ENCODE results near the gene DNAH14. TPM values are rescaled to one million over a fixed set of nuclear protein-coding genes. Genes with fewer than 3 reads are reported as not detected.
A peak's percentile ranks its signal among the peaks of the same experiment; 100 is the strongest.
"Not testable (repeated sequence)": the region's sequence is repeated elsewhere in the genome, so short reads cannot be mapped to it uniquely, and the experiment has no call there.

The DNAH14 gene
- polyA plus RNA-seq (ENCODE audit: insufficient read length in 4 of 4), result 10 to 100 TPM; 15.2 to 21.3 (median 17.4) TPM

DNA sequence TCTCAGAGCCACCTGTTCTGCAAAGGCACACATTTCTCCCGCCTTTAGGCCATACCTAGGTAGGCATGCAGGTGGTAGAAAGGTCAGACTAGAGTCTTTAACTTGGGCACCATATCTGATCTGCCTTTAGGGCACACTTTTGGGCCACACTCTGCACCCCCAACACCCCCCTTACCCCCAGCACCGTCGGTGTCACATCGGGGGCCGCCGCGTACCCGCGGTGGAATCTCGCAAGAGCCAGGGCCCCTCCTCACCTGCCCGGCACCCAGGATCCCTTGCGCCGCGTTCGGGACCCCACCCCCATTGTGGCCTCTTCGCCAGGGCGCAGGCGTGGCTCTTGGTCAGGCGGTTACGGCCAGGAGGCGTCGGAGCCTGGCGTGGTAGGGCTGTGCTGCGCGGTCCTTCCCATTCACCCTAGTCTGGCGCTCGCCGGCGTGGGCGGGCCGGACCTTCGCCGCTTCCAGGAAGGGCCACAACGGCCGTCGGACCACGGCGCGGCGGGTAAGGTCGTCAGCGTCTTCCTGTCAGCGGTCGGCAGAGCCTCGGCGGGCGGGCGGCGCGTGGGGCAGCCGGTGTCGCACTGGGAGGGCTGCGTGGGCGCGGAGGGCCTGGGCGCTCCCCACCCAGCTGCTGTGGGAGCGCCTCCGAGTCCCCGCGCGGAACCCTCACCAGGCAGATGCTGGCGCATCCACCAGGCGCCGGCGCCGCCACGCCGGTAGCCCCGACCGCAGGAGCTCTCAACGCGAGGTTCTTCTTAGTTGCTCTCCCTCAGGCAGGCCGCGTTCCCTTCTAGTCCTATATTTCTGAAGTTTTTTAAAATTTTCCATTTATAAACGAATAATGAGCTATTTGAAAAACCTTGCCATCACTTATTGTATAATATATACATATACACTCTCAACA is at the start of gene DNAH14:
Gene DNAH14 (plus strand): TSS at position 341 of the 903 bp plus-strand sequence. CDS start 23,028 bp downstream, outside the sequence.
- peak in 3 of 4 donors; percentile 46 to 58 (median 55) for DNase-seq (ENCODE audit: low read depth in 4 of 4, low spot score in 3 of 4)

DNA sequence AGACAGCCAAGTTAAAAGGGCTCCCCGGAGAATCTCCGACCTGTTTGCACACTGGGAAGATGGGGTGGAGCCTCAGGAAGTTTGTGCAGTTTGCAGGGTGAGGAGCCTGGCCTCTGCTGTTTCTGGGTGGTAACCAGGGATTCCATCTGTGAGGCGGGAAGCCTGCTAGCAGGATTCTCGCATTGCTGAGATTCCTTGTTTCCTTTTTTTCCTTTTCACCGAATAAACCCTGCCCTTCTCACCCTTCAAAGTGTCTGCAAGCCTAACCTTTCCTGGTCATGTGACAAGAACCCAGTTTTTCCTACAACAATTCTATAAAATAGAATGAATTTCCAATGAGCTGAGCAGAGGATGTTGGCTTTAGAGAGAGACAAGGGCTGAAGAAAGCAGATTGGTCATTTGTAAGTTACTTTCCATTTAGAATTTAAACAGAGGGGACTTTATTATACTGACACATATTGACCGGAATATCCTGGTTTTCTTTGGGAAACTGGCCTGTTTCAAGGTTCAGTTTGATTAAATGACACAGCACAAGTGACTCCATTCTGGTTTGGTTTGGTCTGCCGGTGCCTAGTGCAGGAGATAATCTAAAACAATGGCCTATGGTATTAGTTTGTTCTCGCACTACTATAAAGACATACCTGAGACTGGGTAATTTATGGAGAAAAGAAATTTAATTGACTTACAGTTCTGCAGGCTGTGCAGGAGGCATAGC is 48.7 kb upstream of the DNAH14 start:
- DNase-seq (ENCODE audit: low read depth in 4 of 4, low spot score in 3 of 4), result no peak

DNA sequence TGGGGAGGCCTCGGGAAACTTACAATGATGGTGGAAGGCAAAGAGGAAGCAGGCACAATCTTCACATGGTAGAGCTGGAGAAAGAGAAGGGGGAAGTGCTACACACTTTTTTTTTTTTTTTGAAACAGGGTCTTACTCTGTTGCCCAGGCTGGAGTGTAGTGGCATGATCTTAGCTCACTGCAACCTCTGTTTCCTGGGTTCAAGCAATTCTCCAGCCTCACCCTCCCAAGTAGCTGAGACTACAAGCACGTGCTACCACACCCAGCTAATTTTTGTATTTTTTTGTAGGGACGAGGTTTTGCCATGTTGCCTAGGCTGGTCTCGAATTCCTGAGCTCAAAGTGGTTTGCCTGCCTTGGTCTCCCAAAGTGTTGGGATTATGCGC is 48.2 kb upstream of the DNAH14 start:
- DNase-seq (ENCODE audit: low read depth in 4 of 4, low spot score in 3 of 4), result not testable (repeated sequence)

DNA sequence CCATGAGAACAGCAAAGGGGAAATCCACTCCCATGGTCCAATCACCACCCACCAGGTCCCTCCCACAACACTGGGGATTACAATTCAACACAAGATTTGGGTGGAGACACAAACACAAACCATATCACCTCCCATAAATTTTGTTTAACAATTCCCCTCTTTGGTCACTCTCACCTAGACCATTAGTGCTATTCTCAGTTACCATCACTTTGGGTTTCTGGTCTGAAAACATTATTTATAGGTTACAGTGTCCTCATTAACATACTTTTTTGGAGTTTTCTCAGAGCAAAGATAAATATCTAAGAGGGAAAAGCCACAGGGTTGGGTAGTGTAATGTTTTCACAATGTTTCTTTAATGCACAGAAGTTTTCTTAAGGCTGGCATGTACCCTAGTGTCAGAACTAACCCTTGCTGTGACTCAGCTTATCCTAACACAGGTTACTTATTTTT is 47.7 kb upstream of the DNAH14 start:
- no peak for DNase-seq (ENCODE audit: low read depth in 4 of 4, low spot score in 3 of 4)

DNA sequence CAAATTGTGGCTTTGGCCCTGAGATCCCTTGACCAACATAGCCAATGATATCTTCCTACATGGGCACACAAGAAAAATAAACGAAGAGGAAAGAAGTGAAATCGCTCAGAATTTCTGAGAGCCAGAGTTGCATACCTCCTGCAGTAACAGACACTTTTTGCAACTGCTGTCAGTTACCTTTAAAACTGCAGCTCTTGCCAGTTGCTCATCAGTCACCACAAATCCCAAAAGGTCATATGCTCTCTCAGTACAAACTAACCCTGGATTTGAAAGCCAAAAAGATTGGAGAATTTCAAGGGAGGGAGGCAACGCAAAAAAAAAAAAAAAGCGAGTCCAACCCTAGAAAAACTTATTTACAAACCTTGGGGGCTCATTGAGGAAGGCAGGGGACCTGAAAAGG is 47.2 kb upstream of the DNAH14 start:
- DNase-seq (ENCODE audit: low read depth in 4 of 4, low spot score in 3 of 4), result no peak

DNA sequence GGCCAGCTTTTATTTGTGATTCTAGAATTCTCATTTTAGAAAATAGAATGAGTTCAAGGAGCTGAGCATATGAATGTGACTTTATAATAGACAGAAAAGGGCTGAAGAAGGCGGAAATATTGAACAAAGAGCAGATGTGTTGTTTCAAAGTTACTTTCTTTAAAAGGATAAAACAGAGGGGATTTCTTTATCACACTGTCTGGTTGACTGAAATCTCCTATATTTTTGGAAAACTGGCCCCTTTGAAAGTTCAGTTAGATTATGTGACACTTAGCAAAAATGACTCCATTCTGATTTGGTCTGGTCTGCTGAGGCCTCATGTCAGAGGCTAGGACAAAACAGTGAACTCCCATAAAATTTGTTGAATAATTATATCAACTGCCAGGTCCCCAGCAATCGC is 46.4 kb upstream of the DNAH14 start:
- DNase-seq (ENCODE audit: low read depth in 4 of 4, low spot score in 3 of 4), result no peak

DNA sequence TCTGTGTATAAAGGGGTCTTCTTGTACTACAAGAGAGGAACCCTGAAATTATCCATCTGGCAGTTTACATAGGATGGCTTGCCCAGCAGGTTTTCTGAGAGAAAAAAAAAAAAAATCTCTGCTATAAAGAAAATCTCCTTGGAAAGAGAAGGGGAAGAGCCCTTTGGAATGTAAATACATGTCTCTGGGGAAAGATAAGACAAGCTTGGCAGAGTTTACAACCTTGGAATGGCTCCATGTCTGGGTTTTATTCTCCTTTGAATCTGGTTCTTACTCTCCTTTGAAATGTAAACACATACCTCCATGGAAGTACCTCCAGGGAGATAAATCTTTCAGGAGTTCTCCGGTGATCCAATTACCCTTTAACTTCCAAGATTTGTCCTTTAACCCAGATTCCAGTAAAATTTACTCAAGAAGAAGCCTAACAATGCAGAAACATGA is 45.1 kb upstream of the DNAH14 start:
- no peak for DNase-seq (ENCODE audit: low read depth in 4 of 4, low spot score in 3 of 4)

DNA sequence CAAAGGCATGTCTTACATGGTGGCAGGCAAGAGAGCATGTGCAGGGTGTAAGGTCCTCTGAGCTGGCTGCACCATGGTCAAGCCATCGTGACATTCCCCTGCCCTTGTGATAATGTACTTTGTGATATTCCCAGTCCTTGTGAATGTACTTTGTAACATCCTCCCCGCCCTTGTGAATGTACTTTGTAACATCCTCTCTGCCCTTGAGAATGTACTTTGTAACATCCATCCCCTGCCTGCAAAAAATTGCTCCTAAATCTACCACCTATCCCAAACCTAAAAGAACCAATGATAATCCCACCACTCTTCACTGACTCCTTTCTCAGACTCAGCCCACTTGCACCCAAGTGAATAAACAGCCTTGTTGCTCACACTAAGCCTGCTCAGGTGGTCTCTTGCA is 44.1 kb upstream of the DNAH14 start:
- not testable (repeated sequence) for DNase-seq (ENCODE audit: low read depth in 4 of 4, low spot score in 3 of 4)

DNA sequence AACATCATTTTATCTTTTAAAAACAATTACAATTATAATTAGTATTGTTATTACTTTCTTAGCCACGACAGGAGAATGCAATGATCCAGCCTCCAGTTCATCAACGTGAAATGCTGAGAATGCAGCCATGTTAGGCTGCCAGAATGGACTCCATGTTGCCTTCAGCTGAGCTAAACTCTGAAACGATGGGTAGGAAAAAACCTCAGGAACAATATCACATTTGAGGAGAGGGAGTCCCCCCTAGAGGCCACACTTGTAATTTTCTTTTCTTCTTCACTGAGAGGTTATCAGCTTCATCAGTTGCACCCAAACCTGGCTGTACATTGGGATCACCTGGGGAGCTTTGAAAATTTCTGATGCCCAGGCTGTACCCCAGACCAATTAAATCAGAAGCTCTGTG is 34.6 kb upstream of the DNAH14 start:
- no peak for DNase-seq (ENCODE audit: low read depth in 4 of 4, low spot score in 3 of 4)

DNA sequence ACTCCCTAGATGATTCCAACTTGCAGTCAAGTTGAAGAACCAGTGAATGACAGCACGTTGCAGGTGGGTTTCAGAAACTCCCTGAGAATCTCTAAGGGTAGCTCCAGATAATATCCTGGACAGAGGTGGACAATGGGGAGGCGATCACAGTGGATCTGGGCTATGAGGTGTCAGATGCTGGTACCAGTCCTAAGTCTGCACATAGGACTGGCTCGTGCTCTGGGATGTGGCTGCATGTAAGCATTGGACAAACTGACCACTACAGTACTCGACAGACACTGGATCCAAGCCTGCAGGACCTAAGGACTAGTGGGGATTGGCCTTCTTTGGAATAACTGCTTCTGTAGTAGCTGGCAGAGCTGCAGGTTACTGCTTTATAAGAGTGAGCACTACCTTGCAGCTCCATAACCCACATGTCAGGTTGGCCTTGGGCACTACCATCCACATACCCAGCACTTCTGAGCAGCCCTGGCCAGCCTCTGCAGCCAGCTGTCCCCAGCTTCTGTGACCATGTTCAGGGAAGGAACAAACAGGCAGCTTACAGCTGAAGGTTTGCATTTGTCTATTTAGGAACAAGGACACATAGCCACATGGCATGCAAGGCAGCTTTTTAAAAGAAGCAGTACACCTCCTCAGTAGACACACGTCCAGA is 33.2 kb upstream of the DNAH14 start:
- no peak for DNase-seq (ENCODE audit: low read depth in 4 of 4, low spot score in 3 of 4)

DNA sequence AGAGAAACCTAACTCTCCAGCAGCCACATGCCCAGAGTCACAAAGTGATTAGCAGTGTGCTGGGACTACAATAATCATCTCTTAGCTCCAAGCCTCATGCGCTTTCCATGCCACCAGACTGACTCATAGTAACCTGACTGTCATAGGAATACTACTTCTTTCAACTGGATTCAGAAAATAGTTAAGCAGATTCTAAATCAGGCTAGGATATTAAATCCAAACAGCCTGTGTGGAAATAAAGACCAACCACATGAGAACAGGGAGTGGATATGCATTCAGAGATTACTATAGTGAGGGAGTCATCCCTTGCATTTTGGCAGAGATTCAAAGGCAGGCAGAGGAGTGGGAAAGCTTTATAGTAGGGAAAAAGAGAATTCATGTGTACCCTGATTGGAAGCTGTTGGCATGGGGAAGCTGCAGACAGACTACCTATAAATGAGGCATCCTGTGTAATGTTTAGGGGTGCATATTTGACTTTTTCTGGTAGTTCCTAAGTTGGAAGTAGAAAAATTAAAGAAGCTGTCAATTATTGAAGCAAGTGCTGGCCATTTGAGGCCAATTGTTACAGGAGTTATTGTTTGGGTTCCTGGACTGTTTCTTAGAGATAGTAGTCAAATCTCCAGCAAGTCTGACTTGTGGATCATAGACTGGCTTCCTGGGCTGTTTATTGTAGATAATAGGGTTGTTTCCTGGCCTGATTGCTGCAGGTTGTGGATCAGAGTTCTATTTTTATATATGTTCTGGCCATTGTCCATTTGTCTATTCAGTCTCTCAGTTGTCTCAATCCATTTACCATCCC is 31.7 kb upstream of the DNAH14 start:
- DNase-seq (ENCODE audit: low read depth in 4 of 4, low spot score in 3 of 4), result no peak

DNA sequence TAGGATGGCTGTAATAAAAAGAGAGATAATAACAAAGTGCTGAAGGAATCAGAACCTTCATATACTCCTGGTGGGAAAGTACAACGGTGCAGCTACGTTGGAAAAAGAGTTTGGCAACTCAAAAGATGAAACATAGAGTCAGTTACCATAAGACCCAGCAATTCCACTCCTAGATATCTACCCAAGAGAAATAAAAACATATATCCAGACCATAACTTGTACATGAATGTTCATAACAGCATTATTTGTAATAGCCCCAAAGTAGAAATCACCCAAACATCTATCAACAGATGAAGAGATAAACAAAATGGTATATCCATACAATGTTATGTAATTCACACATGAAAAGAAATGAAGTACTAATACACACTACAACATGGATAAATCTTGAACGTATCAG is 30.5 kb upstream of the DNAH14 start:
- DNase-seq (ENCODE audit: low read depth in 4 of 4, low spot score in 3 of 4), result no peak

DNA sequence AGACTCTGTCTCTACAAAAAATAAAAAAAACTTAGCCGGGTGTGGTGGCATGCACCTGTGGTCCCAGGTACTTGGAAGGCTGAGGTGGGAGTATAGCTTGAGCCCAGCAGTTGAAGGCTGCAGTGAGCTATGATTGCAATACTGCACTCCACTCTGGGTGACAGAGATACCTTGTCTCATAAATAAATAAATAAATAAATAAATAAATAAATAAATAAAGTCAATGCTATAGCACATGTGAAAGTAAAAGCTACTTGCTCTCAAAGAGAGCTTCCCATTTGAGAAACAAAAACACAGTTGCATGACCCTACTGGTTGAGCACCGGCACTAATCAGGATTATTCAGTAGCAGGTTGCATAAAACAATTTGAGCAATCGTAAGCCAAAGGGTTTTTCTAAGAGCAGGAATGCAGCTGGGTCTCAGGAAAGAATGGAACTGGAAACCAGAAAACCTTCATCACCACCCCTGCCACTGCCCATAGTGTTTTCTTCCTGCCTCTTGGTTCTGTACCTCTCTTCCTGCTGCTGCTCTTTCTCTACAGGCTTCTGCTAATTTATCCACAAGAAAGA is 29.3 kb upstream of the DNAH14 start:
- DNase-seq (ENCODE audit: low read depth in 4 of 4, low spot score in 3 of 4), result no peak

DNA sequence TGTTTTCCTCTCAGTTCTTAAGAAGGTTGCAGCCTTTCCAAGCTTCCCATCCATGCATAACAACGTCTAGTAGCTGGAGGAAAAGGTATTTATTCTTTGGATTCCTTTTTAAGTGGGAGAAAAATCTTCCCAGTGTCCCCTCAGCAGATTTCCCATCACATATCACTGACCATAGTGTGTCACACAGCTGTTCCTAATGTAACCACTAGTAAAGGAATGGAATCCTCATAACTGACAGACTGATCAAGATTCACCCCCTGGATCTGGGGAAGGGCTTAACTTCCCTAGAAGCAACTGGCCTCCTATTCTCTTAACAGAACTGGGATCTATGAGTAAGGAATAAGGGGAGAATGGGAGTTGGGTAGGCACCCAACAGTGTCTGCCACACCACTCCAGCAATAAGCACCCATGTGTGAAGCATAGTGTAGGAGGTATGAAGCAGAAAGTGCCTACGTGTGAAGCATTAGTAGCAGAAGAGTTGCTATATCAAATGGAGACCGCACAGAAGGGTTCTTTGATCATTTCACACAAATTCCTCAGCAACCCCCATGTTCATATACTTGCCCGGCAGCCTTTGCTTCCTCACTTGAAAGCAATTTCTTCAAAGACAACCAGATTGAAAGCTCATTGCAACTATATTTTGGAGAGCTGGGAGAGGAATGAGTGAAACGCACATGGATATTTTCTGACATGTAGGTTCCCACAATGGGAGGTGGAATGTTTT is 28.2 kb upstream of the DNAH14 start:
- DNase-seq (ENCODE audit: low read depth in 4 of 4, low spot score in 3 of 4), result no peak

DNA sequence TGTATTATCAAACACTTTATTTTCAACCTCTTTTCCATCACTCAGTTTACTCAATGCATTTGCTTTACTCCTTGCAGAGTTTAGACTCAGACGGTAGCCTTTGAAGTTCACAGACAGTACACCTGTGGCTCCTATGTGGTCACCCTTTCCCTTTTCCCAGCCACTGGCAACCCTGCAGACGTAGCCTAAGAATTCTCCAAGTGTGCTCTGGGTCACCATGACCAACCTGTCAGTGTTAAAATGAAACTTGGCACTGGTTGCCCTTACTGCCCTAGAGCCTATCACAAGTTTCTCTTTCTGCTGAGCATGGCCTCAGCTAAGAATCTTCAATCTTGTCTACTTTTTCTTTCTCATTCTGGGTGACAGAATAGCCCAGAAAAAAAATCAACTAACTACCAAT is 25.5 kb upstream of the DNAH14 start:
- DNase-seq (ENCODE audit: low read depth in 4 of 4, low spot score in 3 of 4), result no peak

DNA sequence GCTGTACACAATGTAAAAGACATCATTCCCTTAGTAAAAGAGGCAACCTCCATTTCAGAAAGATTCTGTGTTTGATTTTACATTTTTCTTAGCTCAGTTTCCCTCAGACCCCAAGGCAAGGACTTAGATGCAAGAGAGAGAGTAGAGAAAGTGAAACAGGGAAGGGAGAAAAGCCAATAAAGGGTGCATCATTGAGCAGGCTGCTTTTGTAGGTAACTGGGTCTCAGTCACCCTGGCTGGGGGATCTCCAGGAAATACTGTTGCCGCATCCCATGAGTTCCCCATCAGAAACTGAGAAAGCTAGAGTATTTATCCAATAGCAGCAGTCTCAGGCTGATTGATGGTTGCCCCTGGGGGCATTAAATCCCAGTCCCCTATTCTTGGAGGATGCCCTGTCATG is 23.1 kb upstream of the DNAH14 start:
- no peak for DNase-seq (ENCODE audit: low read depth in 4 of 4, low spot score in 3 of 4)

DNA sequence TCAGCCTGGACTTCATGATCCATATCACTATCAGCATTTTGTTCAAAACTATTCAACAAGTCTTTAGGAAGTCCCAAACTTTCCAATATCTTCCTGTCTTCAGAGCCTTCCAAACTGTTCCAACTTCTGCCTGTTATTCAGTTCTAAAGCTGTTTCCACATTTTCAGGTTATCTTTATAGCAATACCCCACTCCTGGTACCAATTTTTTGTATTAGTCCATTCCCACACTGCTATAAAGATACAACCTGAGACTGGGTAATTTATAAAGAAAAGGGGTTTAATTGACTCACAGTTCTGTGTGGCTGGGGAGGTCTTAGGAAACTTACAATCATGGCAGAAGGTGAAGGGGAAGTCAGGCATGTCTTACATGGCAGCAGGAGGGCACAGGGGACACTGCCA is 18.3 kb upstream of the DNAH14 start:
- no peak for DNase-seq (ENCODE audit: low read depth in 4 of 4, low spot score in 3 of 4)

DNA sequence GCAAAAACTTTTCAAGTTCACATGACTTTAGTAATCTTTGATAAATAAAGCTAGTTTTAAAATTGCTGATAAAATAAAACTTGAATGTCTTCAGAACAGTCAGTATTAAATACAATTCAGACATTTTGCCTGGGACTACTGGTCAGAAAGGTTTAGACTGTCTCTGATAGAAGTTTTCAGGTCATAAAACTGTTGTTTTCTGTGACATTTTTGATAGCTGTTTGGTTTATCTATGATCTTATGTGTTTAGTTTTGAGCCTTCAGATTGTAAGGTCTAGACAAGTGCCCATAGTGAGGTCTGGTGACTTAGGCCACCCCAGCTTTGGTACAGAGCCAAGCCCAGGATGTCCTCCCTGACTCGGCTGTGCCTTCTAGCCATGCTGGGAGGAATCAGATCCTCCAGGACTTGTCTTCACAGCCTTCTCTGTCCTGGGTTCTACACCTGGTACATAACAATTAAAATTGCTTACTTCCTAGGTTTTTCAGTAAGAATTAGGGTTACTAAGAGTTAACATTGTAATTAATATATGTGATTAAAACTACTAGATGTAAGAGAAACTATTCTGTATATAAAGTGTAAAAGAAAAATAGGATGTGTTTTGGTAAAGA is 15.1 kb upstream of the DNAH14 start:
- DNase-seq (ENCODE audit: low read depth in 4 of 4, low spot score in 3 of 4), result no peak

DNA sequence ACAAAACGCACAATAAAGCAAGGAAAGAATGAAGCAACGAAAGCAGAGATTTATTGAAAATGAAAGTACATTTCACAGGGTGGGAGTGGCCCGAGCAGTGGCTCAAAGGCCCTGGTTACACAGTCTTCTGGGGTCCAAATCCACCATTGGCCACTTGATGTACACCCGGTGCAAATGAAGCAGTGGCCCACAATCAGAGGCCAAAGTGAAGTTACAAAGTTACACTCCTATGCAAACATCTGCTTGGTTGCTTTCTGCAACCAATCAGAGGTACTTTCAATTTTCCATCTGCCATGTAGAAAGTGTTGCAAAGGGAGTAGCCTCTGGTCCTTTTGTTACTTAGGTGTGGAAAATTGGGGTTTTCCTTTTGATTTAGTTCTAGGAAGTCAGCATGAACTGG is 10.0 kb upstream of the DNAH14 start:
- DNase-seq (ENCODE audit: low read depth in 4 of 4, low spot score in 3 of 4), result no peak

Measured in left renal pelvis (tissue), 4 donors.